A549 (cell line): ENCODE measurements around the gene SEMA6D. TPM values are rescaled to one million over a fixed set of nuclear protein-coding genes. Genes with fewer than 3 reads are reported as not detected.

Experiments
- ATAC-seq, 2 experiments: fragments of 200-7000 bp in 1 of 2; fragments of >200 bp in 1 of 2; cut with Nextera tagmentation in 1 of 2; cut with Tn5 transposase in 1 of 2; 3 replicates each; pipeline versions ENCODE4 v1.8.0 to v1.9.1; 2018 to 2020; ENCODE audit warnings: mild to moderate bottlenecking in 1 of 2, moderate library complexity in 1 of 2
- CTCF ChIA-PET: fragments of 300-600 bp; sonication (Branson Sonifier 250); formaldehyde crosslinking; extraction: SDS; loops from one replicate; lab custom pipeline; 2021; ENCODE audit warnings: antibody characterized with exemption, inconsistent platforms; lab: Yijun Ruan, JAX
- POLR2A ChIA-PET: fragments of 350-600 bp; formaldehyde crosslinking; extraction: SDS; loops from one replicate; lab custom pipeline; 2021; ENCODE audit warnings: antibody characterized with exemption, inconsistent platforms; lab: Yijun Ruan, JAX
- DNase-seq, 2 experiments: peaks; one replicate each; pipeline versions ENCODE4 v3.0.0 to v3.0.0-alpha.2; 2011 to 2016; ENCODE audit warnings: low read depth in 1 of 2, low spot score in 1 of 2
- FAIRE-seq: peaks from 2 replicates; lab custom pipeline; 2011; peaks lifted over from hg19 to GRCh38; lab: Jason Lieb, UNC
- H3K27ac ChIP-seq, 2 experiments: fragments of >200 bp; sonication (Bioruptor Twin); formaldehyde crosslinking; 3 replicates each; pipeline ENCODE4 v1.5.1; 2016 to 2017
- H3K4me1 ChIP-seq: fragments of >200 bp; sonication (Bioruptor Twin); formaldehyde crosslinking; 3 replicates; pipeline ENCODE4 v1.6.1; 2016
- H3K4me2 ChIP-seq: fragments of >200 bp; sonication (Bioruptor Twin); formaldehyde crosslinking; 3 replicates; pipeline ENCODE4 v1.6.1; 2016
- H3K4me3 ChIP-seq: fragments of >200 bp; sonication (Bioruptor Twin); formaldehyde crosslinking; 3 replicates; pipeline ENCODE4 v1.5.1; 2016
- H3K9me3 ChIP-seq: fragments of >200 bp; sonication (Bioruptor Twin); formaldehyde crosslinking; 3 replicates; pipeline ENCODE4 v1.6.1; 2016
- CBX2 ChIP-seq: fragments of 200-600 bp; sonication (generic); IDR thresholded peaks from 2 replicates; pipeline ENCODE4 v1.6.1; 2016; ENCODE audit warnings: low read depth, mild to moderate bottlenecking, borderline replicate concordance
- CHD2 ChIP-seq: fragments of 150-350 bp; IDR thresholded peaks from 2 replicates; pipeline ENCODE4 v1.6.1; 2014; ENCODE audit warnings: low read length; ENCODE audit not compliant: partially characterized antibody
- EP300 ChIP-seq, 2 experiments: fragments of >200 bp; sonication (Bioruptor Twin); formaldehyde crosslinking; IDR thresholded peaks; 2 replicates in 1 of 2; 3 replicates in 1 of 2; pipeline ENCODE4 v1.6.1; 2016 to 2017
- ESRRA ChIP-seq: fragments of 150-350 bp; IDR thresholded peaks from 2 replicates; pipeline ENCODE4 v1.6.1; 2014; ENCODE audit warnings: mild to moderate bottlenecking, low read length, borderline replicate concordance
- FOSL2 ChIP-seq, 2 experiments: fragments of 450-650 bp in 1 of 2; fragments of >200 bp in 1 of 2; sonication (Bioruptor Twin) in 1 of 2; formaldehyde crosslinking; IDR thresholded peaks; 2 replicates each; pipeline versions ENCODE4 v1.5.0 to v1.6.1; 2016 to 2020; ENCODE audit warnings: mild to moderate bottlenecking in 1 of 2, moderate library complexity in 1 of 2
- FOXS1 ChIP-seq: fragments of 250-450 bp; sonication (Bioruptor Pico); IDR thresholded peaks from 2 replicates; pipeline ENCODE4 v1.5.0; 2020; ENCODE audit warnings: mild to moderate bottlenecking, moderate library complexity
- HEYL ChIP-seq: fragments of 250-450 bp; sonication (Bioruptor Pico); IDR thresholded peaks from 2 replicates; pipeline ENCODE4 v1.8.0; 2021; ENCODE audit warnings: mild to moderate bottlenecking, moderate library complexity
- HOXA7 ChIP-seq: fragments of 250-450 bp; sonication (Bioruptor Pico); IDR thresholded peaks from 2 replicates; pipeline ENCODE4 v1.5.0; 2020; ENCODE audit warnings: mild to moderate bottlenecking, moderate library complexity
- HOXB13 ChIP-seq: fragments of 250-450 bp; sonication (Bioruptor Pico); IDR thresholded peaks from 2 replicates; pipeline ENCODE4 v1.5.0; 2020; ENCODE audit warnings: low read depth, mild to moderate bottlenecking, moderate library complexity
- JUN ChIP-seq, 2 experiments: fragments of >200 bp; sonication (Bioruptor Twin); formaldehyde crosslinking; IDR thresholded peaks; 2 replicates in 1 of 2; 3 replicates in 1 of 2; pipeline ENCODE4 v1.6.1; 2016 to 2017
- KDM5A ChIP-seq: fragments of 200-600 bp; sonication (generic); IDR thresholded peaks from 2 replicates; pipeline ENCODE4 v1.6.1; 2016; ENCODE audit warnings: antibody characterized with exemption, mild to moderate bottlenecking
- NPAS2 ChIP-seq: fragments of 250-450 bp; sonication (Bioruptor Pico); IDR thresholded peaks from 2 replicates; pipeline ENCODE4 v1.8.0; 2022; ENCODE audit warnings: mild to moderate bottlenecking, moderate library complexity, borderline replicate concordance
- PHF8 ChIP-seq: fragments of 200-600 bp; sonication (generic); IDR thresholded peaks from 2 replicates; pipeline ENCODE4 v1.6.1; 2016; ENCODE audit warnings: low read depth, mild to moderate bottlenecking, antibody characterized with exemption, moderate library complexity, borderline replicate concordance
- POLR2A ChIP-seq: IDR thresholded peaks from 2 replicates; pipeline ENCODE4 v1.6.1; 2012; ENCODE audit warnings: mild to moderate bottlenecking, low read length
- RARB ChIP-seq: fragments of 250-450 bp; sonication (Bioruptor Pico); IDR thresholded peaks from 2 replicates; pipeline ENCODE4 v1.8.0; 2021; ENCODE audit warnings: mild to moderate bottlenecking, moderate library complexity
- RFX5 ChIP-seq: fragments of 450-650 bp; IDR thresholded peaks from 2 replicates; pipeline ENCODE4 v1.7.1; 2014; ENCODE audit warnings: antibody characterized with exemption, mild to moderate bottlenecking, moderate library complexity
- SMC3 ChIP-seq: fragments of >200 bp; sonication (Bioruptor Twin); formaldehyde crosslinking; IDR thresholded peaks from 3 replicates; pipeline ENCODE4 v1.6.1; 2018; ENCODE audit warnings: inconsistent platforms
- TP53 ChIP-seq: fragments of 250-450 bp; sonication (Bioruptor Pico); IDR thresholded peaks from 2 replicates; pipeline ENCODE4 v1.5.0; 2021; ENCODE audit warnings: mild to moderate bottlenecking, moderate library complexity
- ZC3H11A ChIP-seq: fragments of 450-650 bp; IDR thresholded peaks from 2 replicates; pipeline ENCODE4 v1.6.1; 2014; ENCODE audit warnings: antibody characterized with exemption, mild to moderate bottlenecking
- ZFP36 ChIP-seq: fragments of 450-650 bp; IDR thresholded peaks from 2 replicates; pipeline ENCODE4 v1.6.1; 2014; ENCODE audit warnings: borderline replicate concordance; ENCODE audit not compliant: partially characterized antibody
- ZNF302 ChIP-seq: fragments of 250-450 bp; sonication (Bioruptor Pico); IDR thresholded peaks from 2 replicates; pipeline ENCODE4 v1.9.0; 2021; ENCODE audit warnings: inconsistent platforms, mild to moderate bottlenecking, moderate library complexity
- WGBS: methylation state at CpG from one replicate; pipeline ENCODE4 v1.1.6; 2017; ENCODE audit errors: missing lambda C conversion rate; 5-methylcytosine and 5-hydroxymethylcytosine counted together
- polyA plus RNA-seq, 4 experiments: library from polyadenylated mRNA; depleted of rRNA in 3 of 4; stranded (reverse); fragments of >200 nt; fragmentation: RNase III in 1 of 4; extraction: RNeasy Plus Mini Kit Qiagen cat#74134 plus additional on column Dnase treatment in 1 of 4; gene quantifications; 2 replicates in 3 of 4; 3 replicates in 1 of 4; pipeline ENCODE4 v1.2.3, GENCODE V29; 2011 to 2017
- TF ChIP-seq, protein P1 (sequence below): fragments of 450-650 bp; IDR thresholded peaks from 2 replicates; pipeline ENCODE4 v1.6.1; 2014; ENCODE audit warnings: antibody characterized with exemption
- TF ChIP-seq, protein P2 (sequence below): fragments of 250-450 bp; sonication (Bioruptor Pico); IDR thresholded peaks from 2 replicates; pipeline ENCODE4 v1.5.0; 2020; ENCODE audit warnings: low read depth, mild to moderate bottlenecking, moderate library complexity
- TF ChIP-seq, protein P3 (sequence below): fragments of >200 bp; sonication (Bioruptor Twin); formaldehyde crosslinking; IDR thresholded peaks from 2 replicates; pipeline ENCODE4 v1.6.1; 2016
- TF ChIP-seq, protein P4 (sequence below): IDR thresholded peaks from 2 replicates; pipeline ENCODE4 v1.6.1; 2012
- TF ChIP-seq, protein P5 (sequence below): fragments of 150-350 bp; IDR thresholded peaks from 2 replicates; pipeline ENCODE4 v1.6.1; 2014; ENCODE audit warnings: low read depth, mild to moderate bottlenecking, low read length
- TF ChIP-seq, protein P6 (sequence below): IDR thresholded peaks from 2 replicates; pipeline ENCODE4 v1.6.1; 2012; ENCODE audit warnings: low read depth, borderline replicate concordance

The SEMA6D gene
- polyA plus RNA-seq, 2 of the 4 experiments (the other 2 are of a cell fraction): not detected

DNA sequence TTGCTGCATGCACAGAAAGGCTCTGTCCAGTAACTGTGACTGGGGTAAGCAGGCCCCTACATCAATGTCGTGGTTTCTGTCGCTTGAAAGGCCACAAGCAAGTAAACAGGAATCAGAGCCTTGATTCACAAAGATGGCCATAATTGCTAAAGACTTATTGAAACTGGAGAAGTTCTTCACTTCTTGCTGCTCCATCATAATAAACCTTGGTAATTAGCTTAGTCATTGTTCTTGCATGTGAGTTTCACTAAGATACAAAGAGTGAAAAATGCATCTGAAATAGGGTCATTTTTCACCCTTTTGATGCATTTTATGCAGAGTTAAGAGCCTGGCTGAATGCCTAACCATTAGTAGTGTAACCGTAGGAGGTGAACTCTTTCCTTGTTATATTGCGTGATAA, 3.2 kb downstream of the SEMA6D start:
- FAIRE-seq (no peak), DNase-seq (no peak), ATAC-seq (no peak)
- no peak overlapping the region for H3K4me3 ChIP-seq
- no peak overlapping the region for H3K4me2 ChIP-seq
- 48% methylated on average over 4 of the region's 4 CpGs for WGBS
- TF ChIP-seq ZC3H11A: no peak
- no peak for TF ChIP-seq FOXS1 (CRISPR knock-in tag)
- no peak for TF ChIP-seq CHD2
- TF ChIP-seq, protein P1, sequence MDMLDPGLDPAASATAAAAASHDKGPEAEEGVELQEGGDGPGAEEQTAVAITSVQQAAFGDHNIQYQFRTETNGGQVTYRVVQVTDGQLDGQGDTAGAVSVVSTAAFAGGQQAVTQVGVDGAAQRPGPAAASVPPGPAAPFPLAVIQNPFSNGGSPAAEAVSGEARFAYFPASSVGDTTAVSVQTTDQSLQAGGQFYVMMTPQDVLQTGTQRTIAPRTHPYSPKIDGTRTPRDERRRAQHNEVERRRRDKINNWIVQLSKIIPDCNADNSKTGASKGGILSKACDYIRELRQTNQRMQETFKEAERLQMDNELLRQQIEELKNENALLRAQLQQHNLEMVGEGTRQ: no peak
- TF ChIP-seq RARB (CRISPR knock-in tag): no peak
- no peak for TF ChIP-seq NPAS2 (CRISPR knock-in tag)
- no peak for TF ChIP-seq CBX2
- TF ChIP-seq, protein P2, sequence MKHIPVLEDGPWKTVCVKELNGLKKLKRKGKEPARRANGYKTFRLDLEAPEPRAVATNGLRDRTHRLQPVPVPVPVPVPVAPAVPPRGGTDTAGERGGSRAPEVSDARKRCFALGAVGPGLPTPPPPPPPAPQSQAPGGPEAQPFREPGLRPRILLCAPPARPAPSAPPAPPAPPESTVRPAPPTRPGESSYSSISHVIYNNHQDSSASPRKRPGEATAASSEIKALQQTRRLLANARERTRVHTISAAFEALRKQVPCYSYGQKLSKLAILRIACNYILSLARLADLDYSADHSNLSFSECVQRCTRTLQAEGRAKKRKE (CRISPR knock-in tag): no peak
- no peak for TF ChIP-seq SMC3
- TF ChIP-seq KDM5A: no peak
- H3K27ac ChIP-seq: no peak overlapping the region
- CTCF ChIA-PET: no interaction called here
- H3K4me1 ChIP-seq: no peaks in the 10 kb centered on the region
- POLR2A ChIA-PET: no interaction called here
- no peaks in the 10 kb centered on the region for H3K9me3 ChIP-seq

DNA sequence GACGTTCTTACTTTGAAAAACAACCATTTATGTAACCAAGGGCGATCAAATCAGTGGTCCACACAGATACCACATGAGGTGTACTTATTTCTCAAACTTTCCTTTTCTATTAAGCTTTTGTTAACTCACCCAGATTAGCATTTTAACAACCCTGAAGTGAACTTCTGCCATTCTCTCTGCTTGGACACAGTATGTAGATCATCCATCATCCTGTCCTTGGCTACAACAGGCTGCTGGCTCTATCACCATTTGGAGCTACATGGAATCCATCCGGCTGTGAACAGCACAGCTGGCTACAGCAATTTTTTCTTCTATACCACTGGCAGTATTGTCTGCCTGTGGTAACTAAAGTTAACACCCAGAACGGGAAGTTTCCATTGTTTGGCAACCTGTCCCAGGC, 4.4 kb downstream of the SEMA6D start:
- H3K4me2 ChIP-seq: no peak overlapping the region
- no peak for FAIRE-seq
- no peaks in the 10 kb centered on the region for H3K9me3 ChIP-seq
- ChIA-PET POLR2A (no interaction called here), CTCF (interaction anchor here (1.1 kb wide), 1 partner anchor 529 kb away, joined by 3 read pairs; no protein-coding TSS in a partner anchor)
- no peak for ATAC-seq
- no peaks in the 10 kb centered on the region for H3K4me1 ChIP-seq
- TF ChIP-seq HEYL (CRISPR knock-in tag): no peak
- no peak for TF ChIP-seq JUN (IDR thresholded peaks at IDR 0.05)
- TF ChIP-seq KDM5A: no peak
- TF ChIP-seq EP300 (IDR thresholded peaks at IDR 0.05): no peak
- TF ChIP-seq, protein P3, sequence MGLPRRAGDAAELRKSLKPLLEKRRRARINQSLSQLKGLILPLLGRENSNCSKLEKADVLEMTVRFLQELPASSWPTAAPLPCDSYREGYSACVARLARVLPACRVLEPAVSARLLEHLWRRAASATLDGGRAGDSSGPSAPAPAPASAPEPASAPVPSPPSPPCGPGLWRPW: no peak
- TF ChIP-seq TP53 (CRISPR knock-in tag): no peak
- no peak for TF ChIP-seq HOXB13 (CRISPR knock-in tag)
- TF ChIP-seq, protein P4, sequence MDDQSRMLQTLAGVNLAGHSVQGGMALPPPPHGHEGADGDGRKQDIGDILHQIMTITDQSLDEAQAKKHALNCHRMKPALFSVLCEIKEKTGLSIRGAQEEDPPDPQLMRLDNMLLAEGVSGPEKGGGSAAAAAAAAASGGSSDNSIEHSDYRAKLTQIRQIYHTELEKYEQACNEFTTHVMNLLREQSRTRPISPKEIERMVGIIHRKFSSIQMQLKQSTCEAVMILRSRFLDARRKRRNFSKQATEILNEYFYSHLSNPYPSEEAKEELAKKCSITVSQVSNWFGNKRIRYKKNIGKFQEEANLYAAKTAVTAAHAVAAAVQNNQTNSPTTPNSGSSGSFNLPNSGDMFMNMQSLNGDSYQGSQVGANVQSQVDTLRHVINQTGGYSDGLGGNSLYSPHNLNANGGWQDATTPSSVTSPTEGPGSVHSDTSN: no peak
- no peak for TF ChIP-seq ESRRA
- TF ChIP-seq, all 56 proteins: peak for 0
- WGBS: 3% methylated on average over 4 of the region's 4 CpGs
- DNase-seq: no peak
- Histone ChIP-seq H3K4me3 (no peak overlapping the region), H3K27ac (no peak overlapping the region)

DNA sequence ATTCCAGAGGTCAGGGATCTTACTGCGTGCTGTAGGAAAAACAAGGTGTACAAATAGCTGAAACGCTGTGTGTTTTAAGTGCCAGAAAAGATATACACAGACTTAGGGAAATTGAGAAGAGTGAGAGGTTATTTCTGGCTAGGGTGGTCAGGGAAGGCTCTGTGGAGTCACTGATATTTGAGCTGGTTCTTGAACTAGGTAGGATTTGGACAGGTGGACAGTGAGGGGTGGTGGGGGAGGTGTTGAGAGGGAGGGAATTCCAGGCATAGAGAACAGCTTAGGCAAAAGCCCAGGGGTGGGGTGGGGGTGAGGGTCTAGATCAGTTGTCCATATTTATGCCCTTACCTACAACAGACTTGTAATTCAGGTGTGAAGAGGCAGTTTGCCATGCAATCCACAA, 7.0 kb downstream of the SEMA6D start:
- H3K4me3 ChIP-seq: no peak overlapping the region
- no peak for DNase-seq
- TF ChIP-seq EP300 (IDR thresholded peaks at IDR 0.05): no peak
- TF ChIP-seq FOSL2 (IDR thresholded peaks at IDR 0.05): no peak
- no peak for TF ChIP-seq FOSL2 (CRISPR knock-in tag; IDR thresholded peaks at IDR 0.05)
- no peak for TF ChIP-seq ZFP36
- TF ChIP-seq ZNF302 (CRISPR knock-in tag): no peak
- no peak for TF ChIP-seq HOXA7
- TF ChIP-seq PHF8: no peak
- TF ChIP-seq, protein P5, sequence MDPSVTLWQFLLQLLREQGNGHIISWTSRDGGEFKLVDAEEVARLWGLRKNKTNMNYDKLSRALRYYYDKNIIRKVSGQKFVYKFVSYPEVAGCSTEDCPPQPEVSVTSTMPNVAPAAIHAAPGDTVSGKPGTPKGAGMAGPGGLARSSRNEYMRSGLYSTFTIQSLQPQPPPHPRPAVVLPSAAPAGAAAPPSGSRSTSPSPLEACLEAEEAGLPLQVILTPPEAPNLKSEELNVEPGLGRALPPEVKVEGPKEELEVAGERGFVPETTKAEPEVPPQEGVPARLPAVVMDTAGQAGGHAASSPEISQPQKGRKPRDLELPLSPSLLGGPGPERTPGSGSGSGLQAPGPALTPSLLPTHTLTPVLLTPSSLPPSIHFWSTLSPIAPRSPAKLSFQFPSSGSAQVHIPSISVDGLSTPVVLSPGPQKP: no peak
- TF ChIP-seq, protein P4: no peak
- TF ChIP-seq POLR2A: no peak
- no peak for TF ChIP-seq ZC3H11A
- TF ChIP-seq, protein P6, sequence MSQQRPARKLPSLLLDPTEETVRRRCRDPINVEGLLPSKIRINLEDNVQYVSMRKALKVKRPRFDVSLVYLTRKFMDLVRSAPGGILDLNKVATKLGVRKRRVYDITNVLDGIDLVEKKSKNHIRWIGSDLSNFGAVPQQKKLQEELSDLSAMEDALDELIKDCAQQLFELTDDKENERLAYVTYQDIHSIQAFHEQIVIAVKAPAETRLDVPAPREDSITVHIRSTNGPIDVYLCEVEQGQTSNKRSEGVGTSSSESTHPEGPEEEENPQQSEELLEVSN: no peak
- TF ChIP-seq RFX5: no peak
- TF ChIP-seq KDM5A: no peak
- TF ChIP-seq, all 56 proteins: peak for 0
- ATAC-seq (no peak), FAIRE-seq (no peak)
- POLR2A ChIA-PET: no interaction called here
- CTCF ChIA-PET: interaction anchor here (0.9 to 2.1 kb wide), 2 partner anchors 10 to 12 kb away, joined by 3 to 4 read pairs; no protein-coding TSS in a partner anchor
- Histone ChIP-seq H3K4me2 (no peak overlapping the region), H3K4me1 (no peaks in the 10 kb centered on the region), H3K27ac (no peak overlapping the region), H3K9me3 (no peaks in the 10 kb centered on the region)
- 9% methylated on average over 2 of the region's 2 CpGs for WGBS
